Loucy (cell line): Measurements from ENCODE around the gene BAK1.

Source experiments
- EZH2phosphoT487 ChIP-seq: fragments of 200-600 bp; IDR thresholded peaks from 2 replicates; pipeline ENCODE4 v1.6.1; 2018; ENCODE audit warnings: antibody characterized with exemption, mild to moderate bottlenecking, moderate library complexity, borderline replicate concordance
- TF ChIP-seq, protein P1 (sequence below): fragments of 200-600 bp; sonication (generic); conservative IDR thresholded peaks from 2 replicates; pipeline ENCODE4 v1.5.1; 2014; ENCODE audit warnings: mild to moderate bottlenecking, antibody characterized with exemption, low read length

DNA sequence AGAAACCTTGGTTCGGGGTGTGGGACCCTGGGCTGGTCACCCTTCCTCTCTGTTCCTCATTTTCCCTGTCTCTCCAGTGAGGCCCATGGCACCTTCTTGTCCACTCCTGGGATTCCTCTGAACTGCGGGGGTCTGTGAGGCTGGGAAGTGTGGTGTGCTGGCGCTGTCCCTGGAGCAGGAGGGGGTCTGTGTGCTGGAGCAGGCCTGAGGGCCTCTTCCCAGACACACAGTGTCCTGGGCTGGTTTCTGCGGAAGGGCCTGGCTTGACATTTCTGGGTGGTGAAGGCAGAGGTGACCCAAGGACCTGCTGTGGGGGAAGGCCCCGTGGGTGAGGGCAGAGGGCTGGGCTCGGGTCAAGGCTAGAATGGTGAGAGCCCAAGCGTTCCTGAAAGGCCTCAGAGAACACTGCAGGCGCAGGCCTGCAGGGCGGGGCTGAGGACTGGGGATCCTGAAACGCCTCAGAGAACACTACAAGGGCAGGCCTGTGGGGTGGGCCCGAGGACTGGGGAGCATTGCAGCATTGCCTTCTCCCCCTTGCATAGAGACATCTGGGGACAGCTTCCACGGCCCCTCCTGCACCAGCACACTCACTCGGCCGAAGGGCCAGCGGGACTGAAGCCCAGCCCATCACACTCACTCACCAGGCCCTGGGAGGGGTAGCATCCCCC lies 10.6 kb upstream of the BAK1 start:
- TF ChIP-seq, protein P1, sequence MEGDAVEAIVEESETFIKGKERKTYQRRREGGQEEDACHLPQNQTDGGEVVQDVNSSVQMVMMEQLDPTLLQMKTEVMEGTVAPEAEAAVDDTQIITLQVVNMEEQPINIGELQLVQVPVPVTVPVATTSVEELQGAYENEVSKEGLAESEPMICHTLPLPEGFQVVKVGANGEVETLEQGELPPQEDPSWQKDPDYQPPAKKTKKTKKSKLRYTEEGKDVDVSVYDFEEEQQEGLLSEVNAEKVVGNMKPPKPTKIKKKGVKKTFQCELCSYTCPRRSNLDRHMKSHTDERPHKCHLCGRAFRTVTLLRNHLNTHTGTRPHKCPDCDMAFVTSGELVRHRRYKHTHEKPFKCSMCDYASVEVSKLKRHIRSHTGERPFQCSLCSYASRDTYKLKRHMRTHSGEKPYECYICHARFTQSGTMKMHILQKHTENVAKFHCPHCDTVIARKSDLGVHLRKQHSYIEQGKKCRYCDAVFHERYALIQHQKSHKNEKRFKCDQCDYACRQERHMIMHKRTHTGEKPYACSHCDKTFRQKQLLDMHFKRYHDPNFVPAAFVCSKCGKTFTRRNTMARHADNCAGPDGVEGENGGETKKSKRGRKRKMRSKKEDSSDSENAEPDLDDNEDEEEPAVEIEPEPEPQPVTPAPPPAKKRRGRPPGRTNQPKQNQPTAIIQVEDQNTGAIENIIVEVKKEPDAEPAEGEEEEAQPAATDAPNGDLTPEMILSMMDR: no peak
- TF ChIP-seq EZH2phosphoT487: no peak
